Osteocyte (in vitro differentiated cells): Measurements from ENCODE around the gene CHL1. TPM values are rescaled to one million over a fixed set of nuclear protein-coding genes. Genes with fewer than 3 reads are reported as not detected.

ENCODE experiments used
- DNase-seq: peaks from one replicate; pipeline ENCODE4 v3.0.0; 2021; ENCODE audit warnings: mixed read lengths; ENCODE audit not compliant: unreplicated experiment; ENCODE audit errors: extremely low spot score
- H3K27ac Mint-ChIP-seq: one replicate; pipeline ENCODE4 v1.8.0; 2021; ENCODE audit warnings: mild to moderate bottlenecking, mixed read lengths; ENCODE audit not compliant: unreplicated experiment
- H3K27me3 Mint-ChIP-seq: one replicate; pipeline ENCODE4 v1.8.0; 2021; ENCODE audit warnings: mixed read lengths; ENCODE audit not compliant: unreplicated experiment
- H3K36me3 Mint-ChIP-seq: one replicate; pipeline ENCODE4 v1.8.0; 2021; ENCODE audit warnings: mixed read lengths; ENCODE audit not compliant: unreplicated experiment
- H3K4me1 Mint-ChIP-seq: one replicate; pipeline ENCODE4 v1.8.0; 2021; ENCODE audit warnings: mixed read lengths; ENCODE audit not compliant: unreplicated experiment
- H3K4me3 Mint-ChIP-seq: one replicate; pipeline ENCODE4 v1.8.0; 2021; ENCODE audit warnings: mild to moderate bottlenecking, moderate library complexity, mixed read lengths; ENCODE audit not compliant: unreplicated experiment
- H3K9me3 Mint-ChIP-seq: one replicate; pipeline ENCODE4 v1.8.0; 2021; ENCODE audit warnings: mixed read lengths; ENCODE audit not compliant: unreplicated experiment
- total RNA-seq: library from RNA; stranded (reverse); gene quantifications from 2 replicates; pipeline ENCODE4 v1.2.1, GENCODE V29; 2021
- TF ChIP-seq, protein P1 (sequence below): fragments of 200-600 bp; sonication (generic); IDR thresholded peaks from 2 replicates; pipeline ENCODE4 v1.5.0; 2021; ENCODE audit warnings: antibody characterized with exemption, mild to moderate bottlenecking, moderate library complexity

The CHL1 gene
- total RNA-seq, 1 donor from 2014 or later, result not detected

DNA sequence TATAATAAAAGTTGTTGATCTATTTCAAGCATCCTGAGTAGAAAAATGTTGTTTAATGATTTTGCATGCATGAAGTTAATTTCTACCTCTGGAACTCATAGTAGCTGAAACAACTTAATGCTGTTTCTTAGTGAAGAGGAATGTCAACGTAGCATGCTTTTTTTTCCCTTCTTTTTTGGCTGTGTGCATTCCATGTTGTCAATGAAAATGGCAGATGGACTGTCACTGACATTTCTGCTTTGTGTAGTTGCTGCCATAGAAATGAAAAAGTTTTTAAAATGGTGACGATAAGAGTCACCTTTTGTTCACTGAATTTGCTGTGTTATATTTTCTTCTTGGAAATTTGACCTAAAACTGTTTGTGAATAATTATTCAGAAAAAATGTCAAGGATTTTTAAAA, 116.3 kb downstream of the CHL1 start:
- TF ChIP-seq, protein P1, sequence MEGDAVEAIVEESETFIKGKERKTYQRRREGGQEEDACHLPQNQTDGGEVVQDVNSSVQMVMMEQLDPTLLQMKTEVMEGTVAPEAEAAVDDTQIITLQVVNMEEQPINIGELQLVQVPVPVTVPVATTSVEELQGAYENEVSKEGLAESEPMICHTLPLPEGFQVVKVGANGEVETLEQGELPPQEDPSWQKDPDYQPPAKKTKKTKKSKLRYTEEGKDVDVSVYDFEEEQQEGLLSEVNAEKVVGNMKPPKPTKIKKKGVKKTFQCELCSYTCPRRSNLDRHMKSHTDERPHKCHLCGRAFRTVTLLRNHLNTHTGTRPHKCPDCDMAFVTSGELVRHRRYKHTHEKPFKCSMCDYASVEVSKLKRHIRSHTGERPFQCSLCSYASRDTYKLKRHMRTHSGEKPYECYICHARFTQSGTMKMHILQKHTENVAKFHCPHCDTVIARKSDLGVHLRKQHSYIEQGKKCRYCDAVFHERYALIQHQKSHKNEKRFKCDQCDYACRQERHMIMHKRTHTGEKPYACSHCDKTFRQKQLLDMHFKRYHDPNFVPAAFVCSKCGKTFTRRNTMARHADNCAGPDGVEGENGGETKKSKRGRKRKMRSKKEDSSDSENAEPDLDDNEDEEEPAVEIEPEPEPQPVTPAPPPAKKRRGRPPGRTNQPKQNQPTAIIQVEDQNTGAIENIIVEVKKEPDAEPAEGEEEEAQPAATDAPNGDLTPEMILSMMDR, result no peak
- Mint-ChIP-seq H3K9me3 (no peaks in the 10 kb centered on the region), H3K36me3 (no peaks in the 10 kb centered on the region), H3K27ac (no peak overlapping the region), H3K4me1 (no peaks in the 10 kb centered on the region), H3K4me3 (no peak overlapping the region), H3K27me3 (no peaks in the 10 kb centered on the region)
- DNase-seq, result no peak

DNA sequence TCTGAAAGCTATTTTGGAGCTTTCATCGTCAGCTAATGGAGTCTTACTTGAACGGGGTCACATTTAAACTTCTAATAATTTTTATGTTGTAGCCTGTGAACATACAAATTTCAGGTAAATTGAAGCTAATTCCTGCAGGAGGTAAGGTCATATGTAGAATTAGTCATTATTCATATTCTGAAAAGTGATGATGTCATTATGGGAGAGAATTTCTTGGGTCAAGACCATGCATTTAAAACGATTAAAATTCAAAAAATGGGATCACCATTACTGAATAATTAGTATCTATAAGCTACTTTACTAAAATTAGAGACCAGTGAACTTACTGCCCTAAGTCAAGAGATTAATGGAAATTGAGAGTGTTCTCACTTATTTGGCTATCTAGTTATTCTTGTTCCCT, 120.4 kb downstream of the CHL1 start:
- TF ChIP-seq, protein P1, result no peak
- no peak for DNase-seq
- H3K27me3 Mint-ChIP-seq, result no peaks in the 10 kb centered on the region
- H3K36me3 Mint-ChIP-seq, result no peaks in the 10 kb centered on the region
- H3K27ac Mint-ChIP-seq, result no peak overlapping the region
- no peaks in the 10 kb centered on the region for H3K4me1 Mint-ChIP-seq
- H3K9me3 Mint-ChIP-seq, result peaks cover 3% of the 10 kb centered on the region
- no peak overlapping the region for H3K4me3 Mint-ChIP-seq

DNA sequence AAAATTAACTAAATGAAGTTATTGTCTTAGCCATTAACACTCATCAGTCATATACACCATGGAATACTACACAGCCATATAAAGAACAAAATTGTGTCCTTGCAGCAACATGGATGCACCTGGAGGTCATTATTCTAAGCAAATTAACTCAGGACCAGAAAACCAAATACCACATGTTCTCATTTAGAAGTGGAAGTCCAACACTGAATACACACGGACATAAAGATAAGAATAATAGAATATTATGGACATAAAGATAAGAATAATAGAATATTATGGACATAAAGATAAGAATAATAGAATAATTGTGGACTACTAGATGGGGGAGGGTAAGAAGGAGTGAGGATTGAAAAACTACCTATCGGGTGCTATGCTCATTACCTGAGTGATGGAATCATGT, 122.3 kb downstream of the CHL1 start:
- Mint-ChIP-seq H3K27ac (no peak overlapping the region), H3K27me3 (no peaks in the 10 kb centered on the region), H3K36me3 (no peaks in the 10 kb centered on the region), H3K4me1 (no peaks in the 10 kb centered on the region), H3K4me3 (no peak overlapping the region), H3K9me3 (peaks cover 3% of the 10 kb centered on the region)
- DNase-seq, result no peak
- TF ChIP-seq, protein P1, result no peak

DNA sequence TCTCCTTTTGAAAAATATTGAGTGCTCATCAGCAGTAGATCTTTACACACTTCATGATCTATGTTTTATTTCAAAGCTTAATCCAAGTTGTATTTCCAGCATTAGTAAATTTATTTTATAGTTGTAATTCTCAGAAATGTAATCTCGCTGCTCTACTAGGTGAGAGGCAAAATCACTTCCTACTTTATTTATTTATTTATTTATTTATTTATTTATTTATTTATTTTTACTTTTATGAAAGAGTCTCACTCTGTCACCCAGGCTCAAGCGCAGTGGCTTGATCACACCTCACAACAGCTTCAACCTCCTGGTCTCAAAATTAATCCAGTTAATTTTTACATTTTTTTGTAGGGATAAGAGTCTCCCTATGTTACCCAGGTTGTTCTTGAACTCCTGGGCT, 127.9 kb downstream of the CHL1 start:
- Mint-ChIP-seq H3K27me3 (no peaks in the 10 kb centered on the region), H3K4me1 (no peaks in the 10 kb centered on the region), H3K9me3 (no peaks in the 10 kb centered on the region), H3K4me3 (no peak overlapping the region), H3K27ac (no peak overlapping the region), H3K36me3 (no peaks in the 10 kb centered on the region)
- TF ChIP-seq, protein P1, result no peak
- no peak for DNase-seq

DNA sequence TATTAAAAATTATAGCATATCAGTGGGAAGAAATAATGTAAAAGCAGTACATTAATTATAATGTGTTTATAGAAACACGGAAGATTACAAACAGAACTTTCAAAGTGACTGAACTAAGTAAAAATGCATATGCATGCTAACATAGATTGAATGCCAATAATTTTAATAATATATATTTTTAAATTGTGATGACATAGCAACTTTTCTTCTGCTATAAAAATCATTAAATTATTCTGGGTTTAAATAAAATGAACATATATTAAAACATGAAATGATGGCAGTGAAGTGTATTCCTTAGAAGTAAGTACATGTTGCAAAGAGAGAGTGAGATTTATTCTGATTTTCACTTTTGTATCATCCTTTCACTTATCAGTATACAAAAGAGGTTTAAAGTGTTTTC, 128.9 kb downstream of the CHL1 start:
- no peaks in the 10 kb centered on the region for H3K27me3 Mint-ChIP-seq
- no peaks in the 10 kb centered on the region for H3K9me3 Mint-ChIP-seq
- no peaks in the 10 kb centered on the region for H3K4me1 Mint-ChIP-seq
- TF ChIP-seq, protein P1, result no peak
- no peaks in the 10 kb centered on the region for H3K36me3 Mint-ChIP-seq
- H3K4me3 Mint-ChIP-seq, result no peak overlapping the region
- no peak for DNase-seq
- H3K27ac Mint-ChIP-seq, result no peak overlapping the region
